ENCODE measurements around the gene NFATC1.

NFATC1 gene

DNA sequence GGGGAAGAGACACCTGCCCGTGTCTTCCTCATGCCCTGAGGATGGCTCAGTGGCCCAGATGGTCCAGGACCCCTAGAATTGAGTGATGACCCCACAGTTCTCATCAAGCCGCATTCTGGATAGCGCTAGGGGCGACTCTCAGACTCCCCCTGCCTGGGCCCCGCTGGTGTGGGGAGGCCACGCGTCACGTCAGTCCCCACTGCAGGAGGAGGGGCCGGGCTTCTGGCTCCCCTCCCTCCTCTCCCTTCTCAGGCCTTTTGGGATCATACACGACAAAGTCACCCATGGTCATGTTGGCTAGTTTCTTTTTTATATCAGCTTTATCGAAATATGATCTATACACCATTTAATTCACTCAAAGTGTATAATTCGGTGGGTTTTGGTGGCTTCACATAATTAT lies 61.5 kb downstream of the NFATC1 start:
- Histone ChIP-seq H3K36me3 (ENCODE audit: insufficient read depth, low read length) (peaks cover 26% of the 10 kb centered on the region), H2AFZ (ENCODE audit: low read depth, low read length) (no peak overlapping the region), H3K27me3 (ENCODE audit: insufficient read depth, low read length, poor library complexity) (no peaks in the 10 kb centered on the region), H3K27ac (ENCODE audit: low read length) (no peak overlapping the region), H3K4me1 (ENCODE audit: insufficient read depth, low read length) (no peaks in the 10 kb centered on the region), H3K9ac (ENCODE audit: low read depth, low read length) (no peak overlapping the region), H3K9me3 (ENCODE audit: insufficient read depth, low read length, severe bottlenecking) (no peaks in the 10 kb centered on the region), H3K79me2 (ENCODE audit: insufficient read depth, low read length) (no peaks in the 10 kb centered on the region), H3K4me3 (ENCODE audit: low read depth in 1 of 2, low read length in 2 of 2) (no peak overlapping the region), H4K20me1 (ENCODE audit: insufficient read depth, low read length) (peaks cover 3% of the 10 kb centered on the region), H3K4me2 (ENCODE audit: insufficient read depth, low read length) (no peak overlapping the region)
- no peak for DNase-seq
- TF ChIP-seq, protein P1, sequence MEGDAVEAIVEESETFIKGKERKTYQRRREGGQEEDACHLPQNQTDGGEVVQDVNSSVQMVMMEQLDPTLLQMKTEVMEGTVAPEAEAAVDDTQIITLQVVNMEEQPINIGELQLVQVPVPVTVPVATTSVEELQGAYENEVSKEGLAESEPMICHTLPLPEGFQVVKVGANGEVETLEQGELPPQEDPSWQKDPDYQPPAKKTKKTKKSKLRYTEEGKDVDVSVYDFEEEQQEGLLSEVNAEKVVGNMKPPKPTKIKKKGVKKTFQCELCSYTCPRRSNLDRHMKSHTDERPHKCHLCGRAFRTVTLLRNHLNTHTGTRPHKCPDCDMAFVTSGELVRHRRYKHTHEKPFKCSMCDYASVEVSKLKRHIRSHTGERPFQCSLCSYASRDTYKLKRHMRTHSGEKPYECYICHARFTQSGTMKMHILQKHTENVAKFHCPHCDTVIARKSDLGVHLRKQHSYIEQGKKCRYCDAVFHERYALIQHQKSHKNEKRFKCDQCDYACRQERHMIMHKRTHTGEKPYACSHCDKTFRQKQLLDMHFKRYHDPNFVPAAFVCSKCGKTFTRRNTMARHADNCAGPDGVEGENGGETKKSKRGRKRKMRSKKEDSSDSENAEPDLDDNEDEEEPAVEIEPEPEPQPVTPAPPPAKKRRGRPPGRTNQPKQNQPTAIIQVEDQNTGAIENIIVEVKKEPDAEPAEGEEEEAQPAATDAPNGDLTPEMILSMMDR (IDR thresholded peaks at IDR 0.05; ENCODE audit: borderline replicate concordance, extremely low read depth, low read length, poor library complexity, severe bottlenecking) = no peak
- TF ChIP-seq EZH2 (IDR thresholded peaks at IDR 0.05; ENCODE audit: borderline replicate concordance, low read depth, low read length, severe bottlenecking) = no peak
- ATAC-seq (ENCODE audit: insufficient read depth, low read depth) = no peak

DNA sequence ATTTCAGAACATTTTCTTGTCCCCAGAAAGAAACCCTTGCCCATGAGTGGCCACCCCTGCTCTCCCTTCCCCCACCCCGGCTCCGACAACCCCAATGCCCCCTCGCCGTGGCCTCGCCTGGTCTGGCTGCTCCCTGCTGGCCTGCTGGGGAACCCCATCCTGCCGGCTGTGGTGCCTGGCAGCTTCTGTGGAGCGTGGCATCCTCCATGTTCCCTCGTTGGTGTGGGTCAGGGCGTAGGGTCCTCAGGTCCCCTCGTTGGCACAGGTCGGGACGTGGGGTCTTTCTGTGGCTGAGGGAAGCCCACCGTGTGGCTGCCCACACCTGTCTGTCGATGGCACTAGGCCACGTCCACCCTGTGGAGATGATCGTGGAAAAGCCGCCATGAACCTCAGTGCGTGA lies 61.9 kb downstream of the NFATC1 start:
- Histone ChIP-seq H3K4me1 (ENCODE audit: insufficient read depth, low read length) (no peaks in the 10 kb centered on the region), H2AFZ (ENCODE audit: low read depth, low read length) (no peak overlapping the region), H4K20me1 (ENCODE audit: insufficient read depth, low read length) (peaks cover 3% of the 10 kb centered on the region), H3K4me3 (ENCODE audit: low read depth in 1 of 2, low read length in 2 of 2) (no peak overlapping the region), H3K4me2 (ENCODE audit: insufficient read depth, low read length) (no peak overlapping the region), H3K9me3 (ENCODE audit: insufficient read depth, low read length, severe bottlenecking) (no peaks in the 10 kb centered on the region), H3K79me2 (ENCODE audit: insufficient read depth, low read length) (no peaks in the 10 kb centered on the region), H3K9ac (ENCODE audit: low read depth, low read length) (no peak overlapping the region), H3K36me3 (ENCODE audit: insufficient read depth, low read length) (peaks cover 25% of the 10 kb centered on the region), H3K27me3 (ENCODE audit: insufficient read depth, low read length, poor library complexity) (no peaks in the 10 kb centered on the region), H3K27ac (ENCODE audit: low read length) (no peak overlapping the region)
- TF ChIP-seq, protein P1 (IDR thresholded peaks at IDR 0.05; ENCODE audit: borderline replicate concordance, extremely low read depth, low read length, poor library complexity, severe bottlenecking) = no peak
- no peak for TF ChIP-seq EZH2 (IDR thresholded peaks at IDR 0.05; ENCODE audit: borderline replicate concordance, low read depth, low read length, severe bottlenecking)
- no peak for ATAC-seq (ENCODE audit: insufficient read depth, low read depth)
- no peak for DNase-seq

DNA sequence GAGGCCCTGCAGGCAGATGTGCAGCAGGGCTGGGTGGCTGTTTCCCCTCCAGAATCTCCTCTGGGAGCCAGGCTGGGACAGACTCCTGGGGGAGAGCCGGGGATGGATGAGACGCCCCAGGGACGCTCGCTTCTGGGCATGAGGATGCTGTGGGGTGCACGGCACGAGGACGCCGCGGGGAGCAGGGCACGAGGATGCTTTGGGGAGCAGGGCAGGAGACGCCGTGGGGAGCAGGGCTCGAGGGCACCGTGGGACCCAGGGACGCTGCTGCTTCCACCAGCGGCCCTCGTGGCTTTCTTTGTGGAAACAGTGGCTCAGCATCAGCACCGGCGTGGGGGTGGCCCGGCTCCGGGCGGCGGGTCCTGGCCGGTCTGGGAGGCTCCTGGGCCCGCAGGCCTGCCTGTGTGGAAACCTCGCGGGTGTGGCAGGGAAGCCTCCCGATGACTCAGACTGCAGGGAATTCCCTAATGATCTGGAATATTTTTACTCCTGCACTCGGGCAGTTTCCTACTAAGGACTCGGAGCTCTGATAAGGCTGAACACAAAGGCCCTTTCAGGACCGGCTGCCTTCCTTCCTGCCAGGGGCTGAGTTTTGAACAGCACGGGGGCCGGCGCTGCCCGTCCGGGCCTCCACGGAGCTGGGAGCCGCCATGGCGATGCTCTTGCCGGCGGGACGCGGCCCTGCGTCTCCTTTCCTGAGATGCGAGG lies 62.6 kb downstream of the NFATC1 start:
- H3K36me3 ChIP-seq (ENCODE audit: insufficient read depth, low read length) = peaks cover 22% of the 10 kb centered on the region
- H4K20me1 ChIP-seq (ENCODE audit: insufficient read depth, low read length) = peaks cover 3% of the 10 kb centered on the region
- TF ChIP-seq EZH2 (IDR thresholded peaks at IDR 0.05; ENCODE audit: borderline replicate concordance, low read depth, low read length, severe bottlenecking) = no peak
- TF ChIP-seq, protein P1 (IDR thresholded peaks at IDR 0.05; ENCODE audit: borderline replicate concordance, extremely low read depth, low read length, poor library complexity, severe bottlenecking) = no peak
- no peak overlapping the region for H3K27ac ChIP-seq (ENCODE audit: low read length)
- no peaks in the 10 kb centered on the region for H3K79me2 ChIP-seq (ENCODE audit: insufficient read depth, low read length)
- H3K4me3 ChIP-seq (ENCODE audit: low read depth in 1 of 2, low read length in 2 of 2) = no peak overlapping the region
- ATAC-seq (ENCODE audit: insufficient read depth, low read depth) (no peak), DNase-seq (no peak)
- no peak overlapping the region for H3K4me2 ChIP-seq (ENCODE audit: insufficient read depth, low read length)
- H3K9ac ChIP-seq (ENCODE audit: low read depth, low read length) = no peak overlapping the region
- H3K4me1 ChIP-seq (ENCODE audit: insufficient read depth, low read length) = no peaks in the 10 kb centered on the region
- H3K27me3 ChIP-seq (ENCODE audit: insufficient read depth, low read length, poor library complexity) = no peaks in the 10 kb centered on the region
- no peak overlapping the region for H2AFZ ChIP-seq (ENCODE audit: low read depth, low read length)
- H3K9me3 ChIP-seq (ENCODE audit: insufficient read depth, low read length, severe bottlenecking) = no peaks in the 10 kb centered on the region

Measured in DND-41 (cell line).